ENCODE data around the gene BTBD6. TPM values are rescaled to one million over a fixed set of nuclear protein-coding genes. Genes with fewer than 3 reads are reported as not detected.

Gene BTBD6
- total RNA-seq, 1 experiment from 2014 or later: 58.9 TPM

GRCh38 chr14:105249182-105250007 is 1.1 kb downstream of the BTBD6 start:
- Histone ChIP-seq H3K27ac (ENCODE audit: low read length) (no peak overlapping the region), H4K20me1 (ENCODE audit: insufficient read depth, low read depth, low read length) (no peaks in the 10 kb centered on the region), H3K36me3 (ENCODE audit: insufficient read depth, low read length) (no peaks in the 10 kb centered on the region), H2AFZ (ENCODE audit: low read length) (no peak overlapping the region), H3K4me3 (ENCODE audit: low read length) (peak overlapping the region; percentile 89), H3K27me3 (ENCODE audit: low read length) (no peaks in the 10 kb centered on the region), H3K79me2 (ENCODE audit: low read length) (peaks cover 41% of the 10 kb centered on the region), H3K9me2 (replicated peaks; ENCODE audit: insufficient read depth, low read length) (no peaks in the 10 kb centered on the region), H3K9me3 (ENCODE audit: low read length) (no peaks in the 10 kb centered on the region), H3K4me1 (ENCODE audit: low read length) (peaks cover 27% of the 10 kb centered on the region), H3K9ac (ENCODE audit: low read length) (peak overlapping the region; percentile 86), H3K4me2 (ENCODE audit: low read depth, low read length, poor library complexity, severe bottlenecking) (peak overlapping the region; percentile 81)
- DNase-seq: no peak

- H3K36me3 ChIP-seq (ENCODE audit: insufficient read depth, low read length): no peaks in the 10 kb centered on the region
- no peaks in the 10 kb centered on the region for H4K20me1 ChIP-seq (ENCODE audit: insufficient read depth, low read depth, low read length)
- no peaks in the 10 kb centered on the region for H3K9me3 ChIP-seq (ENCODE audit: low read length)
- no peak overlapping the region for H3K4me3 ChIP-seq (ENCODE audit: low read length)
- no peak overlapping the region for H2AFZ ChIP-seq (ENCODE audit: low read length)
- no peak overlapping the region for H3K27ac ChIP-seq (ENCODE audit: low read length)
- peak overlapping the region; percentile 86; the same call in 1 of the 2 replicates for H3K9ac ChIP-seq (ENCODE audit: low read length)
- no peaks in the 10 kb centered on the region for H3K27me3 ChIP-seq (ENCODE audit: low read length)
- H3K79me2 ChIP-seq (ENCODE audit: low read length): peaks cover 36% of the 10 kb centered on the region
- peaks cover 30% of the 10 kb centered on the region for H3K4me1 ChIP-seq (ENCODE audit: low read length)
- no peak for DNase-seq
- peak overlapping the region; percentile 81 for H3K4me2 ChIP-seq (ENCODE audit: low read depth, low read length, poor library complexity, severe bottlenecking)
- H3K9me2 ChIP-seq (replicated peaks; ENCODE audit: insufficient read depth, low read length): no peaks in the 10 kb centered on the region
Observed at GRCh38 chr14:105250008-105250366, 1.7 kb downstream of the BTBD6 start.

- Histone ChIP-seq H3K9ac (ENCODE audit: low read length) (no peak overlapping the region), H3K9me3 (ENCODE audit: low read length) (no peaks in the 10 kb centered on the region)
Observed at GRCh38 chr14:105250986-105251385, 2.7 kb downstream of the BTBD6 start.

GRCh38 chr14:105251920-105252319 is 3.6 kb downstream of the BTBD6 start:
- no peaks in the 10 kb centered on the region for H3K36me3 ChIP-seq (ENCODE audit: insufficient read depth, low read length)
- H3K9me3 ChIP-seq (ENCODE audit: low read length): no peaks in the 10 kb centered on the region
- no peak overlapping the region for H3K27ac ChIP-seq (ENCODE audit: low read length)
- DNase-seq: no peak
- H3K79me2 ChIP-seq (ENCODE audit: low read length): peaks cover 27% of the 10 kb centered on the region
- H3K9me2 ChIP-seq (replicated peaks; ENCODE audit: insufficient read depth, low read length): no peaks in the 10 kb centered on the region
- no peak overlapping the region for H2AFZ ChIP-seq (ENCODE audit: low read length)
- H3K4me1 ChIP-seq (ENCODE audit: low read length): peaks cover 38% of the 10 kb centered on the region
- H4K20me1 ChIP-seq (ENCODE audit: insufficient read depth, low read depth, low read length): no peaks in the 10 kb centered on the region
- H3K9ac ChIP-seq (ENCODE audit: low read length): no peak overlapping the region
- no peaks in the 10 kb centered on the region for H3K27me3 ChIP-seq (ENCODE audit: low read length)
- no peak overlapping the region for H3K4me3 ChIP-seq (ENCODE audit: low read length)
- H3K4me2 ChIP-seq (ENCODE audit: low read depth, low read length, poor library complexity, severe bottlenecking): no peak overlapping the region

More at GRCh38 chr14:105250986-105251385, 2.7 kb downstream of the BTBD6 start:
- H3K79me2 ChIP-seq (ENCODE audit: low read length): peaks cover 29% of the 10 kb centered on the region
- H2AFZ ChIP-seq (ENCODE audit: low read length): no peak overlapping the region
- H3K27ac ChIP-seq (ENCODE audit: low read length): no peak overlapping the region
- H4K20me1 ChIP-seq (ENCODE audit: insufficient read depth, low read depth, low read length): no peaks in the 10 kb centered on the region
- H3K27me3 ChIP-seq (ENCODE audit: low read length): no peaks in the 10 kb centered on the region
- H3K4me3 ChIP-seq (ENCODE audit: low read length): no peak overlapping the region
- H3K36me3 ChIP-seq (ENCODE audit: insufficient read depth, low read length): no peaks in the 10 kb centered on the region
- H3K9me2 ChIP-seq (replicated peaks; ENCODE audit: insufficient read depth, low read length): no peaks in the 10 kb centered on the region
- no peak overlapping the region for H3K4me2 ChIP-seq (ENCODE audit: low read depth, low read length, poor library complexity, severe bottlenecking)
- H3K4me1 ChIP-seq (ENCODE audit: low read length): peaks cover 38% of the 10 kb centered on the region
- DNase-seq: no peak

GRCh38 chr14:105252552-105253328 is 4.4 kb downstream of the BTBD6 start:
- Histone ChIP-seq H3K9ac (ENCODE audit: low read length) (no peak overlapping the region), H4K20me1 (ENCODE audit: insufficient read depth, low read depth, low read length) (no peaks in the 10 kb centered on the region), H3K4me2 (ENCODE audit: low read depth, low read length, poor library complexity, severe bottlenecking) (no peak overlapping the region), H3K36me3 (ENCODE audit: insufficient read depth, low read length) (no peaks in the 10 kb centered on the region), H3K9me3 (ENCODE audit: low read length) (no peaks in the 10 kb centered on the region), H3K4me1 (ENCODE audit: low read length) (peaks cover 32% of the 10 kb centered on the region), H3K27me3 (ENCODE audit: low read length) (no peaks in the 10 kb centered on the region), H3K27ac (ENCODE audit: low read length) (no peak overlapping the region), H3K4me3 (ENCODE audit: low read length) (no peak overlapping the region), H3K9me2 (replicated peaks; ENCODE audit: insufficient read depth, low read length) (no peaks in the 10 kb centered on the region), H2AFZ (ENCODE audit: low read length) (no peak overlapping the region), H3K79me2 (ENCODE audit: low read length) (peaks cover 19% of the 10 kb centered on the region)
- no peak for DNase-seq

- no peaks in the 10 kb centered on the region for H3K9me3 ChIP-seq (ENCODE audit: low read length)
- H4K20me1 ChIP-seq (ENCODE audit: insufficient read depth, low read depth, low read length): no peaks in the 10 kb centered on the region
- no peak for DNase-seq
- H2AFZ ChIP-seq (ENCODE audit: low read length): no peak overlapping the region
- no peak overlapping the region for H3K27ac ChIP-seq (ENCODE audit: low read length)
- peaks cover 14% of the 10 kb centered on the region for H3K79me2 ChIP-seq (ENCODE audit: low read length)
- H3K4me2 ChIP-seq (ENCODE audit: low read depth, low read length, poor library complexity, severe bottlenecking): no peak overlapping the region
- H3K4me3 ChIP-seq (ENCODE audit: low read length): no peak overlapping the region
- H3K36me3 ChIP-seq (ENCODE audit: insufficient read depth, low read length): no peaks in the 10 kb centered on the region
- H3K27me3 ChIP-seq (ENCODE audit: low read length): no peaks in the 10 kb centered on the region
- no peaks in the 10 kb centered on the region for H3K9me2 ChIP-seq (replicated peaks; ENCODE audit: insufficient read depth, low read length)
- peaks cover 28% of the 10 kb centered on the region for H3K4me1 ChIP-seq (ENCODE audit: low read length)
- no peak overlapping the region for H3K9ac ChIP-seq (ENCODE audit: low read length)
Observed at GRCh38 chr14:105253329-105253682, 5.0 kb downstream of the BTBD6 start.

- Histone ChIP-seq H3K9me2 (replicated peaks; ENCODE audit: insufficient read depth, low read length) (no peaks in the 10 kb centered on the region), H3K4me2 (ENCODE audit: low read depth, low read length, poor library complexity, severe bottlenecking) (peak overlapping the region; percentile 8), H3K27ac (ENCODE audit: low read length) (peak overlapping the region; percentile 27), H3K36me3 (ENCODE audit: insufficient read depth, low read length) (no peaks in the 10 kb centered on the region), H3K4me1 (ENCODE audit: low read length) (peaks cover 29% of the 10 kb centered on the region), H3K4me3 (ENCODE audit: low read length) (no peak overlapping the region), H3K27me3 (ENCODE audit: low read length) (no peaks in the 10 kb centered on the region), H2AFZ (ENCODE audit: low read length) (no peak overlapping the region), H4K20me1 (ENCODE audit: insufficient read depth, low read depth, low read length) (no peaks in the 10 kb centered on the region), H3K9ac (ENCODE audit: low read length) (peak overlapping the region; percentile 16; the same call in 1 of the 2 replicates), H3K9me3 (ENCODE audit: low read length) (no peaks in the 10 kb centered on the region), H3K79me2 (ENCODE audit: low read length) (peaks cover 3% of the 10 kb centered on the region; the same call in 1 of the 2 replicates)
- no peak for DNase-seq
Observed at GRCh38 chr14:105255021-105255507, 6.7 kb downstream of the BTBD6 start.

- H3K9me3 ChIP-seq (ENCODE audit: low read length): no peaks in the 10 kb centered on the region
- H3K4me1 ChIP-seq (ENCODE audit: low read length): peaks cover 22% of the 10 kb centered on the region
- no peaks in the 10 kb centered on the region for H3K27me3 ChIP-seq (ENCODE audit: low read length)
- DNase-seq: no peak
- no peak overlapping the region for H3K4me2 ChIP-seq (ENCODE audit: low read depth, low read length, poor library complexity, severe bottlenecking)
- no peaks in the 10 kb centered on the region for H3K79me2 ChIP-seq (ENCODE audit: low read length)
- H3K9ac ChIP-seq (ENCODE audit: low read length): no peak overlapping the region
- H3K27ac ChIP-seq (ENCODE audit: low read length): no peak overlapping the region
- H3K36me3 ChIP-seq (ENCODE audit: insufficient read depth, low read length): no peaks in the 10 kb centered on the region
- H3K4me3 ChIP-seq (ENCODE audit: low read length): no peak overlapping the region
- H3K9me2 ChIP-seq (replicated peaks; ENCODE audit: insufficient read depth, low read length): no peaks in the 10 kb centered on the region
- no peaks in the 10 kb centered on the region for H4K20me1 ChIP-seq (ENCODE audit: insufficient read depth, low read depth, low read length)
- H2AFZ ChIP-seq (ENCODE audit: low read length): no peak overlapping the region
Observed at GRCh38 chr14:105256292-105256960, 8.1 kb downstream of the BTBD6 start.
